KOPT-K1 (cell line): ENCODE results near the gene FAM110A.

Experiments used
- H3K27ac ChIP-seq: fragments of 200-600 bp; sonication (generic); 2 replicates; pipeline ENCODE4 v1.5.1; 2016; ENCODE audit warnings: antibody characterized with exemption, mild to moderate bottlenecking, low read depth, low read length; ENCODE audit not compliant: poor library complexity, severe bottlenecking
- H3K36me3 ChIP-seq: fragments of 200-600 bp; sonication (generic); 2 replicates; pipeline ENCODE4 v1.5.1; 2017; ENCODE audit warnings: antibody characterized with exemption, mild to moderate bottlenecking, low read length, moderate library complexity; ENCODE audit not compliant: insufficient read depth
- H3K9me3 ChIP-seq: fragments of 200-600 bp; sonication (generic); 2 replicates; pipeline ENCODE4 v1.5.1; 2017; ENCODE audit warnings: antibody characterized with exemption, low read length, mild to moderate bottlenecking; ENCODE audit not compliant: insufficient read depth, poor library complexity, severe bottlenecking

The FAM110A gene

DNA sequence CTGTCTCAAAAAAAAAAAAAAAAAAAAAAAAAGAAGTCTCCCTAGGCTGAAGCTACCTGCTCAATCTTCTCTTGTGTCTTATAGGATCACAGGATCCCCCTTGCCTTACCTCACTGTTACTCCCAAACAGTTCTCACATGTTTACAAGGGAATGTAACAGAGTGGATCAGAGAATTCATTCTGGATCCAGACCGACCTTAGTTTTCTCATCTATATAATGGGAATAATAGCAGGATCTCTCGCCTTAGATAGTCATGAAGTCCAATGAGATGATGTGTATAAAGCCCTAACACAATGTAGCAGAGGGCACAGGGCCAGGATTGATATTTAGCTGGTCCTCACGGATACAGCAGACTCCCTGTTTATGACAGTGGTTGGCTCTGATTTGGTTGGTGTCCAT, 2.3 kb upstream of the FAM110A start:
- Histone ChIP-seq H3K27ac (no peak overlapping the region), H3K36me3 (no peaks in the 10 kb centered on the region), H3K9me3 (no peaks in the 10 kb centered on the region)

DNA sequence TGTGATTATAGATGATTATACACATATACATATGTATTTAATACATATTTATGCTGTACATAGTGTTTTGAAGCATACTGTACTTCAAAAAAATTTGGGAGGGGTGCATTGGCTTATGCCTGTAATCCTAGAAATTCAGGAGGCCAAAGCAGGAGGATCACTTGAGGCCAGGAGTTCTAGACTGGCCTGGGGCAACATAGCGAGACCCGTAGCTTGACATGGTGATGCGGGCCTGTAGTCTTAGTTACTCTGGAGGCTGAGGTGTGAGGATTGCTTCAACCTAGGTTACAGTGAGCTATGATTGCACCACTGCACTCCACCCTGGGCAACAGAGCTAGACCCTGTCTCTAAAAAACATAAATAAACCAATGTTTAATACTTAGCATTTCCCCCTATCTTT, 1.6 kb upstream of the FAM110A start:
- Histone ChIP-seq H3K9me3 (no peaks in the 10 kb centered on the region), H3K36me3 (no peaks in the 10 kb centered on the region), H3K27ac (no peak overlapping the region)

DNA sequence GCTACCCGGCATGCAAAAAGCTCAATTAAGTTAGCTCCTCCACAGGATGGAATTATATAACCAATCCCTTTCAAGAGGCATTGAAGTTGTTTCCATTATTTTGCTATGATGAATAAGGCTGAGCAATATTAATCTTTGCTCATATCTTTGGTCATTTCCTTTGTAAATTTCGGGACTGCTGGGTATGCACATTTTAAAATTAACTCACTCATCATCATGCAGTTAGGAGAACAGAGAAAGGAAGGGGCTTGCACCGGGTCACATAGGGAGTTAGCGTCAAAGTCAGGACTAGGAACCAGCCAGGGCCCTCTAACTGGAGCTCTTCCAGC, 430 bp upstream of the FAM110A start:
- Histone ChIP-seq H3K36me3 (no peaks in the 10 kb centered on the region), H3K9me3 (no peaks in the 10 kb centered on the region), H3K27ac (peak overlapping the region; percentile 92)

DNA sequence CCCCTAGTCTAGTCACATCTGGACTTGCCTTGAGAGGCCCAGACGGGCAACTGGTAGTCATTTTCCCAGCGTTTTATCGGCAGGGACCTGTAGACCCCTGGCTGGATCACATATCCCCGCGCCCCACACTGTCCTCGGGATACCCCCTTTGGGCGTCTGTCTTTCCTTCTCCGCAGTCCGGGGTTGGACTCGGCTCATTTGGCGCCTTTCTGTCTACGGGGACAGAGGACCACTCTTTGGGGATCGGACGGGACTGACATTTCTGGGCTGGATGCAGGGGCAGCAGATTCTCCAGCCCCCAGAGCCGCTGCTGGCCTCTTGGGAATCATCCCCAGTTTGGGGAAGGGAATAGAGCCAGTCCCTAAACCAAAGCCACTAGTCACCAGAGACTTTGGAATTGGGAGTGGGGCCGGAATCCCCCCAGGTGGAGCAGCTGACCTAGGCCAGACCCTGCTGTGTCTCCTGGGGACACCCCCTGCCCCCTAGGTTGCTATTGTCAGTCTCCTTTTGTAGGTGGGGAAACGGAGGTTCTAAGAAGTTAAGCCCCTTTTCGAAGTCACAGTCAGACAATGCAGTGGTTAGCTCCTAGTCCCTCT, 734 bp downstream of the FAM110A start:
- no peaks in the 10 kb centered on the region for H3K9me3 ChIP-seq
- peak overlapping the region; percentile 92 for H3K27ac ChIP-seq

DNA sequence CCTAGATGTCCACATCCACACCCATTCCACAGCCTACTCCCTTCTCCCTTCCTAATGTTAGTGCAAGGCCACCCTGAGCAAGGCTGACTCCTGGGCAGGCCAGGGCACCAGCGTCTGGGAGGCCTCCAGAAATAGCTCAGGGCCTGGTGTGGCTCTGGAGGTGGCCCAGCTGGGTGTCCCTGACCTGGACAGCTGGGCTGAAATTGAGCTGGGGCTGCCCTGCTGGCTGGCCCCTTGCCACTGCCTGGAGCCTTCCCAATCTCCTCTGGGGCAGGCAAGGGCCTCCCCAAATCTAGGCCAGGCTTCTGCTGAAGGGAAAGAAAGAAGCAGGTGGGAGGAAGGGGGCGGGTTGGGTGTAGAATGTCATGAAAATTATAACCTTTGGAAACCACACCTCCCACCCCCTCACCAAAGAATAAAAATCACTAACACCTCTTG, 2.1 kb downstream of the FAM110A start:
- H3K36me3 ChIP-seq, result no peaks in the 10 kb centered on the region

More for the DNA sequence above, 734 bp downstream of the FAM110A start:
- no peaks in the 10 kb centered on the region for H3K36me3 ChIP-seq

DNA sequence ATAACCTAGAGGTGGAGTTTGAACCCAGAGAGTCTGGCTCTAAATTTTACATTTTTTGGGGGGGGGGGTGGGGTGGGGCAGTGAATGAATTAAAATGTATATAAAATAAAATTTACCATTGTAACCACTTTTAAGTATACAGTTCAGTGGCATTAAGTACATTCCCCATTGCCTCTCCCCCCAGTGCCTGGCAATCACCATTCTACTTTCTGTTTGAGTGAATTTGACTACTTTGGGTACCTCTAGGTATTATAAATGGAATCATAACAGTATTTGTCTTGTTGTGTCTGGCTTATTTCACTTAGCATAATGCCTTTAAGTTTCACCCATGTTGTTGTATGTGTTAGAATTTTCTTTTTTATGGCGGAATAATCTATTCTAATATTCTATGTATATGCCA, 2.7 kb downstream of the FAM110A start:
- H3K36me3 ChIP-seq, result no peaks in the 10 kb centered on the region
- no peak overlapping the region for H3K27ac ChIP-seq
- no peaks in the 10 kb centered on the region for H3K9me3 ChIP-seq

More for the DNA sequence above, 2.1 kb downstream of the FAM110A start:
- H3K9me3 ChIP-seq, result no peaks in the 10 kb centered on the region
- peak overlapping the region; percentile 42 for H3K27ac ChIP-seq

DNA sequence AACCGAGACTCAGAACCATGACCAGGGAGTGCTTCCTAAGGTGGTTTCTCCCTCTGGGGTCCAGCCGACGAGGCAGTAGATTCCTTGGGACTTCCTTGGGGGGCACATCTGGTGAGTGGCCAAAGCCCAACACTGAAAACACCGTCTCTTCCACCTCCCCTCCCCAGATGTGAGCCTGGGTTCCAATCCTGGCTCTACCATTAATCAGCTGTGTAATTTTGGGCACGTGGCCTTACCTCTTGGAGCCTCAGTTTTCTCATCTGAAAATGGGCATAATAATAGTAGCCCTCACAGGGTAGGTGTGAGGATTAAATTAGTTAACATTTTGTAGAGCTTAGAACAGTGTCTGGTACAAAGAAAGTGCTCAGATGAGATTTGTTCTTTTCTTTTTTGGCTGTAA, 5.5 kb downstream of the FAM110A start:
- Histone ChIP-seq H3K9me3 (no peaks in the 10 kb centered on the region), H3K27ac (no peak overlapping the region)

DNA sequence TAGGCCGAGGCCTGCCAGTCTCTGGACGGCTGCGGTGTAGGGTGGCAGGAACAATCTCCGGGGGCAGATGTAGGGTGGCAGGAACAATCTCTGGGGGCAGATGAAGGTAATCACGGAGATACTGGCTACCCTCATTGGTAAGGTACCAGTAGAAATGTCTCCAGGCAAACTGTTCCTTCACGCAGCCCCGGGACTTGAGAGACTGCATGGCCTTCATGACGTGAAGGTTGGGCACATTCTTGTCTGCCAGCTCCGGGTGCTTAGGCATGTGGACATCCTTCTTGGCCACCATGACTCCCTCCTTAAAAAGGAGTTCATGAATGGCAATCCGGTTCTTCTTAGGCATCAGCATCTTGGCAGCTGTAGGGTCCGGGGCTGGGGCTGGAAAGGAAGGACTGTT, 6.1 kb downstream of the FAM110A start:
- Histone ChIP-seq H3K9me3 (no peaks in the 10 kb centered on the region), H3K36me3 (no peaks in the 10 kb centered on the region), H3K27ac (no peak overlapping the region)

More for the DNA sequence above, 5.5 kb downstream of the FAM110A start:
- no peaks in the 10 kb centered on the region for H3K36me3 ChIP-seq

DNA sequence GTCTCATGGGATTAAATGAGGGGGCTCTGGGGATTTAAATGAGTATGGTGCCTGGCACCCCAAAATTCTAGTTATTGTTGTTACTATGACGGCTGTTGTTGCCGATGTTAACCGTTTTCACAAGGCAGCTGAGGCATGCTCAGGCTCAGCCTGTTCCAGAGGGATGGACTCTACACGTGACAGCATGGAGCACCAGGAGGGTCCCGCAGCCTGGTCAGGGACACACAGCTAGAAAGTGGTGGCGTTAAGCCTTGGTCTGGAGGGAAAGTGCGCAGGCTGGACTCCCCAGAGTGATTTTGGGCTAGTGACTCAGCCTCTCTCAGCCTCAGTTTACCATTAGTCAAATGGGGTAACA, 7.0 kb downstream of the FAM110A start:
- no peaks in the 10 kb centered on the region for H3K9me3 ChIP-seq
- H3K36me3 ChIP-seq, result no peaks in the 10 kb centered on the region
- H3K27ac ChIP-seq, result no peak overlapping the region

DNA sequence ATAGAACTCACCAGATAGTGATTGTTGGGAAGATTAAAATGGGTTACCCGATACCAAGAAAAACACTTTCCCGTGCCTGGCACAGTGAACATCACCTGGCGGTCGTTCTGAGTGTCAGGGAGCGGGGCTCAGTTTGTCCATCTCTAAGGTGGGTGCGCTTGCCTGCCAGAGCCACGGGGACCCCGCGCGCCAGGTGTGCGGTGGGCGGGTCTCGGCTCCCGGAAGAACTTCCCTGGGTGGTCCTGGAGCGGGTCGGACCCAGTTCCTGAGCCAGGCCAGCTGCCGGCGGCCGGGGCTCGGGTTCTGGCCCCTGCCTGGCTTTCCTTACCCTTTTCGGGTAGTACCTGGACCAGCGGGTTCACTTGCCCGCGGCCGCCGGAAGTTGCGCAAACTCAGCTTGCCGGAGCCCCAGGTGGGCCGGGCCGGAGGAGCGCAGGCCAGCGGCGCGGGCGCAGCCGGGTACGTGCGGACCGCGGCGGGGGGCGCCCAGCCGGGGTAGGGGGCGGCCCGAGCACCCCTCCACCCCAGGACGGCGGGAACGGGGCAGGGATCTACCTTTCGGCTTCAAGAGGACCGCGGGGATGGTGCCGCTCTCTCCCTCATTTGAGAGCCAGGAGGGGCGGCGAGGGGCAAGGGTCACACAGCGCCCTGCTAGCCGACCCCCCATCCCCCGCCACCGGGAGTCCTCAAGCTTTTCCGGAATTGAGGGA, 7.5 kb downstream of the FAM110A start:
- Histone ChIP-seq H3K9me3 (no peaks in the 10 kb centered on the region), H3K36me3 (no peaks in the 10 kb centered on the region), H3K27ac (no peak overlapping the region)

DNA sequence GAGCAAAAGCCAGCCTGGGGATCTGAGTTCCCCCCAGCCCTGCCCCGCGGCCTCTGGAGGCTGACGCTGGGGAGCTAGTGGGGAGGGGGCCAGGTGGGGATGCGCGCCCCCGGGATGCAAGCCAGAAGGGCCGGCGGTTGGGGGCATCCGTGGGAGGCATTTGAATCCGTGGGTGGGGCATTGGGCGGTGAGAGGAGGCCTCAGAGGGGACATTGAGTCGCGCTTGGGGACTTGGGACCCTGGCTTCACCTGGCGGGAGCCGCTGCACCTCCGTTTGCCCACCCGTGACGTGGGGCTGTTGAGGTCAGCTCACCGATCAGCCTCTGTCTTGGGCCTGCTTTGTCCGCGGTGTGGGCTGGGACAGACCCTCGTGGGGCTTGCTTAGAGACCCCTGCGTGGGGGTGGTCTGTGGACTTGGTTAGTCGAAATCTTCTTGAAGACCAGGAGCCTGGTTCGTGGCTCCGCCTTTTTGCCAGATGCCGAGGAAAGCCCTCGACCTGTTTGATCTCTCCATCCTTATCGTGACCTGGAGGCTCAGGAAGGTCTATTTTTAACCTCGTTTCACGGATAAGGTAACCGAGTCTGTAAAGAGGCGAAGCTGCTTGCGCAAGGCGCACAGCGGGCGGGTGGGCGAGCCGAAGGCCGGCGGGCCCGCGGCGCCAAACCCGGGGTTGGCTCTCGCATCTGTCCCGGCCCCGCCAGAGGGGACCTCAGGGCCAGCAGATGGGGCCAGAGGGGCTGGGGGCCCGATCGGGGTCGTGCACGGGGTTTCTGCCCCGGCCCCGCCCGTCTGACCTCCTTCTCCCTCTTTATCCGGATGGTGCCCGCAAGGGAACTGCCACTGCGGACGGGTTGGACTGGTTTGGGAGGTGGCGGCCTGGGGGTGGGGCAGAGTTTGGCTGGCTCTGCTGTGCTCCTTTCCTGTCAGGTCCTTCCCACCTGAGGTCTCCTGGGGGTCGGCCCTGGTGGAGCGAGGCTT, 8.3 kb downstream of the FAM110A start:
- Histone ChIP-seq H3K36me3 (no peaks in the 10 kb centered on the region), H3K9me3 (no peaks in the 10 kb centered on the region), H3K27ac (no peak overlapping the region)

DNA sequence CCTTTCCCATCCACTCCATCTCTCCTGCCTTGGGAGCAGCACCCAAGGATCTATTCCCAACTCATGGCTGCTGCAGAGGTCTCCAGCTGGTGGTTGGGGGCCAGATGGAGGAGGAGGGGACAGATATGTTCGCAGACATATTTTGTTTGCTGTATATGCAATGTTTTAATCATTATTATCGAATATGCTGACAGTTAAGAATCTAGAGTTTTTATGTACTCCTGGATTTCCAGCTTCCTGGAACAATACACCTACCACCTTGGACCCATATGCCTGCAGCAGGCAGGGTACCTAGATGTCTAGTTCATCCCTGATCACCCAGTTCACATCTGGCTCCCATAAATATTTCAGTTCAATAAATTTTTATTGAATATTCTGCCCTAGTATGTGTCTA, 9.0 kb downstream of the FAM110A start:
- Histone ChIP-seq H3K9me3 (no peaks in the 10 kb centered on the region), H3K36me3 (no peaks in the 10 kb centered on the region), H3K27ac (no peak overlapping the region)

DNA sequence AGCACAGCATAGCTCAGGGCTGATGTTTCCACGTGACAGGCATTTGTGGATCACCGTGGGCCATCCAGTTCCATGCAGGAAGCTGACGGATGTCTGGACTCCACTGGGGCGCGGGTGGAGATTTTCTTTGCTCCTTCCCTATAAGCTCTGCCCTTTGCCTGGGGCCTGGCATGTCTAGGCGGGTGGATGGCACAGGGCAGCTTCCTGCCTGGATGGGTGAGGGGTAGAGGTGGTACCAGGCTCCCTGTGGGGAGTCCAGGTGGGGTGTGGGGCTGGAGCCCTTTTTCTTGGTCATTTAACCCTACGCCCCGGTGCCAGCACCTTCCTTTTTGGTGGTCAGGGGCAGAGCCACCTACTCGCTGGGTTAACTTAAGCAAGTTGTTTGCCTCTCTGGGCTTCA, 10.4 kb downstream of the FAM110A start:
- H3K9me3 ChIP-seq, result no peaks in the 10 kb centered on the region
- H3K27ac ChIP-seq, result peak overlapping the region; percentile 59
- no peaks in the 10 kb centered on the region for H3K36me3 ChIP-seq

DNA sequence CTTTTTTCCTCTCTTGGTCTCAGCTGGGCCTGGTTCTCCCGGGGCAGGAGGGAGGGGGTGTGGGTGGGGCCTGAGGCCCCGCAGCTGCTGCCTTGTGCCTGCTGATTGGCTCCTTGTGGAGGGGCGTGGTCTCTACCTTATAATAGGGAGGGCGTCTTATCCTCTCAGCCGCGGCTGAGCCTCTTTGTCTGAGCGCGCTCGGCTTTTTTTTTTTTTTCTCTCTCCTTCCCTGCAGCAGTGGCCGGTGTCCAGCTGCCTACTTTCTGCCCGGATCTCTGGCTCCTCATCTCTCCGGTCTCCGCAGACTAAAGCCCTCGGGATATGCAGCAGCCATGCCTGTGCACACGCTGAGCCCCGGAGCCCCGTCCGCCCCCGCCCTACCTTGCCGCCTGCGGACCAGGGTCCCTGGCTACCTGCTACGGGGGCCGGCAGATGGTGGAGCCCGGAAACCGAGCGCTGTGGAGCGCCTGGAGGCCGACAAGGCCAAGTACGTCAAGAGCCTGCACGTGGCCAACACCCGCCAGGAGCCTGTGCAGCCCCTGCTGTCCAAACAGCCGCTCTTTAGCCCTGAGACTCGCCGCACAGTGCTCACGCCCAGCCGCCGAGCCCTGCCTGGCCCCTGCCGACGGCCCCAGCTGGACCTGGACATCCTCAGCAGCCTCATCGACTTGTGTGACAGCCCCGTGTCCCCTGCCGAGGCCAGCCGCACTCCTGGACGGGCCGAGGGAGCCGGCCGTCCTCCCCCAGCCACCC, 11.1 kb downstream of the FAM110A start:
- Histone ChIP-seq H3K9me3 (no peaks in the 10 kb centered on the region), H3K27ac (peak overlapping the region; percentile 59), H3K36me3 (no peaks in the 10 kb centered on the region)
